HG03097 (cell line): ENCODE data around the gene IL17REL.

Experiments used
- ATAC-seq: cut with Tn5 transposase; IDR thresholded peaks from one replicate; pipeline ENCODE4 v1.9.1; 2021; ENCODE audit not compliant: unreplicated experiment, low FRiP score

IL17REL gene

GRCh38 chr22:50008151-50009040 is 4.2 kb downstream of the IL17REL start:
- no peak for ATAC-seq

- no peak for ATAC-seq
Observed at GRCh38 chr22:50007057-50007511, 5.5 kb downstream of the IL17REL start.

GRCh38 chr22:50004918-50005317 is 7.6 kb downstream of the IL17REL start:
- ATAC-seq: no peak

DNA sequence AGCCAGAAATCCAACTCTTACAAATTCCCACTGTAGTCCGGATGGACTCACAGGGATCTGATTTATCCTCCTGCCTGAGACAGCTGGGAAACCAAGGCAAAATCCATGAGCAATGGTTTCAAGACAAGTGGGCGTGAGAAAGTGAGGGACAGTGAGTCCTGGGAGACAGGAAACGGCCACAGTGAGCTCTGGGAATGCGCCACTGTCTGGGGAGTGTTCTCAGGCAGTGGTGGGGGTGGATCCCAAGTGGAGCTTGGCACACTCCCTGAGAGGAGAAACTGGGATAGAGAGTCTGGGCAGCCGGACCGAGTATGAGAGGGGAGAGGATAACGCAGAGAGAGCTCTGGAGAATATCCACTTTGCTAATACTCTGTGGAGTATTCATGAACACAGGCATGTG is 9.8 kb downstream of the IL17REL start:
- no peak for ATAC-seq

DNA sequence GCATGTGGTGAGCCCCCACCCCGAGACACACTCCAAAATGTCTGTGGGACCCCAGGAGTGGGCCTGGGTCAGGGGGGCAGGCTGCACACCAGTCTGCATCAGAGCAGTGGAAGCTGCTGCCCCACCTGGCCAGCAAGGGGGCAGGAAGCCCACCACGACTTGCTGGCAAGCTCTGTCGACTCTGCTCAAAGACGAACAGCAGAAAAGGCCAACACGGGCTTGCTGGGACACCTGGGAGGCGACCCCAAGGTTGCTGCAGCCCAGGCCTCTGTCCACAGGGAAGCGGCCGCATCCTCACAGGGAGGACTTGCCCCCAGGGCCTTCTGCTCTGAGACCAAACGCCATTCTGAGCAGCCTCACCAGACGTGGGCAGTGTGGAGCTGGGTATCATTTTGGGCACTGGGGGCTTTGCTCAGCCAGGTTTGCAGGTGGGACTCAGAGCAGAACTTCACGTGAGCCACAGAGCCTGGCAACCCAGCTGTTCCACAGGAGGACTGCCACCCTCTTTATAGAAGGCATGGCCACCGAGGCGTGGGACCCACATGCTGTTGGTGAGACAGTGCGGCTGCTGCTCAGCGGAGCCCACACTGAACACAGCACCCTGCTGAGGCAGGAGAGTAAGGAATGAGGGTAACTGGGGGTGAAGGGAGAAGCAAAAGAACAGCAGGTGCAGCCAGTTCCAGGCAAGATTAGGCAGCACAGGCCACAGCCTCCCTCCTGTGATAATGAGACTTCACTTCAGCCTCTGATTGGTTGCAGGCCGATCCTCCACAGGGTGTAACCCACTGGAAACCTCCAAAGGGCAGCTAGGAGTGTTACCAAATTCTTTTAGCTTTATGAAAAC is 11.0 kb downstream of the IL17REL start:
- no peak for ATAC-seq

DNA sequence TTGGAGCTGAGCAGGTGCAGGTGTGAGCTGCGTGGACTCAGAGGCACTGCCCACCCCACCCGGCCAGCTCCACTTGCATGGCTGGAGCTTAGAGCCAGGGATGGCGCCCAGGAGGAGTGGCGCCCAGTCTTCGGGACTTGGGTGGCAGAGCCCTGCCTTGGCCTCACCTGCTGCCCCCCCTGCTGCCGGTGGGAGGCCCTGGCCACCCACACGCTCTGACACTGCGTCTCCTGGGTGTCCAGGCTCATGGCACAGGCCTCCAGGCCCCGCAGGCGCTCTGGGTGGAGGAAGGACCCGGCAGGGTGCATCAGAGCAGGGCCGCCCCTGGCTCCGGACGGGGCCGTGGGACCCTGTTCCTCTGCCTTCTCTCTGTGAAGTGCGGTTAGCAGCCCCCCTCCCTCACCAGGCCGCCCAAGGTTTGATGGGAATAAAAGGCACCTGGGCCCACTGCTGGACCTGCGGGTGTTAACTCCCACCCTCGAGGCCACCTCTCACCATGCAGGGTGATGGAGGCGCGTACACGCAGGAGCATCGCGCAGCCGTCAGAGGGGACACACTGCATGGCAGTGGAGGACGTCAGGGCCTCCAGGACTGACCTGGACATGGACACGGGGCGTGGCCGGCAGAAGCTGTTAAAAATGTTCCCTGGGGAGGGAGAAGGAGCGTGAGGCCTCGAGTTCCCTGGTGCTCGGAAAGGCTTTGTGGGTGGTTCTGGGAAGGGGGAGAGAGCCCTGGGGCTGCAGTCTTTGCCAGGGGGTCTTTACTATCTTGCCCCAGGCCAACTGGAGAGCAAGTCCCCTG is 11.8 kb downstream of the IL17REL start:
- ATAC-seq: no peak

- no peak for ATAC-seq
Observed at GRCh38 chr22:49999946-50000586, 12.5 kb downstream of the IL17REL start.

- ATAC-seq: no peak
Observed at GRCh38 chr22:49999063-49999945, 13.3 kb downstream of the IL17REL start.

DNA sequence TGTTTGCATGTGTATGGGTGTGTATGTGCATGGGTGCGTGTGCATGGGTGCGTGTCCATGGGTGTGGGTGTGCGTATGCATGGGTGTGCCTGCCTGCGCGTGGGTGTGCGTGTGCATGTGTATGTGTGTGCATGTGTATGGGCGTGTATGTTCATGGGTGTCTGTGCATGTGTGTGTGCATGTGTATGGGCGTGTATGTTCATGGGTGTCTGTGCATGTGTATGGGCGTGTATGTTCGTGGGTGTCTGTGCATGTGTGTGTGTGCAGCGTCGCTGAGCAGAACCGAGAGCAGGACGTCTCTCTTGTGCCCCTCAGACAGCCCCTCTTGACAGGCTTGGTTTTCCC is 13.9 kb downstream of the IL17REL start:
- no peak for ATAC-seq

DNA sequence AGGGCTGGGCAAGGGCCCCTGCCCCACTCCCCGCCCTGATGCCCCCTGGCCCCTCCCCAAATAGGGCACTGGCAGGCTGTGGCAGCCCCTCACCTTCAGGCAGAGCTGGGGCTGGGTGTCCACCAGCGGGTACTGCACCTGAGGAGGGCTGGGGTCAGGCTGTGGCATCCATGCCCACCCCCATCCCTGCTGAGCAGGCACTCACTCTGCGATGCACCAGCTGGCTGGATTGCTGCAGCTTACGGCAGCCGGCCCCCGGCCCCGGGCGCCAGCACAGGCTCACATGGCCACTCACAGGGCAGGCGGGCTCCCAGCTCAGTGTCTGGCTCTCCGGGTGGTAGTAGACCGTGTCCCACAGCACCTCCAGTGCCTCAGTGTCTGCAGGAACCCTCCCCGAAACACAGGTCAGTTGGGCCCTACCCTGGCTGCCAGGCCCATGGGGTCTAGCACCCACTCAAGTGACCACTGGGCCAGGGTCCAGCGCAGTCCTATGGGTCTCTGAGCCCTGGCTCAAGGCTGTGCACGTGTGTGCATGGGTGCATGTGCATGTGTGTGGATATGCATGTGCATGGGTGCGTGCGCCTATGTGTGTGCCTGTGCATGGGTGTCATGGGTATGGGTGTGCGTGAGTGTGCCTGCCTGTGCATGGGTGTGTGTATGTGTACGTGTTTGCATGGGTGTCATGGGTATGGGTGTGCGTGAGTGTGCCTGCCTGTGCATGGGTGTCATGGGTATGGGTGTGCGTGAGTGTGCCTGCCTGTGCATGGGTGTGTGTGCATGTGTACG is 14.4 kb downstream of the IL17REL start:
- ATAC-seq: no peak

- ATAC-seq: no peak
Observed at GRCh38 chr22:49997251-49997599, 15.3 kb downstream of the IL17REL start.

- ATAC-seq: no peak
Observed at GRCh38 chr22:49996518-49997250, 15.9 kb downstream of the IL17REL start.

- no peak for ATAC-seq
Observed at GRCh38 chr22:49996119-49996517, 16.4 kb downstream of the IL17REL start.

GRCh38 chr22:49995361-49996118 is 17.0 kb downstream of the IL17REL start:
- no peak for ATAC-seq

DNA sequence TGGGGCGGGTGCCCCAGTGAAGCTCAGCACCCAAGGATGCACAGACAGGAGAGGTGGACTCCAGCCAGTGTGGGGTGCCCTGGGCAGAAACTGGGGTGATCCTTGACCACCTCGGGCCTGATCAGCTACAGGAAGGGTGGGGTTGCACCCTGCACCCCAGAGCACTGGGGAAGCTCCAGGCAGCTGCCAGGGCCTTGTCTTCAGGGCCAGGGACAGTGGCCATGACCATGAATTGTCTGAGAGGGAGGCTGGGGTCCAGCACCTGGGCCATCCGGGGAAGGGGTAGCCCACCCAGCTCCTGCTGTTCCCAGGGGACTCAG is 17.6 kb downstream of the IL17REL start:
- no peak for ATAC-seq

DNA sequence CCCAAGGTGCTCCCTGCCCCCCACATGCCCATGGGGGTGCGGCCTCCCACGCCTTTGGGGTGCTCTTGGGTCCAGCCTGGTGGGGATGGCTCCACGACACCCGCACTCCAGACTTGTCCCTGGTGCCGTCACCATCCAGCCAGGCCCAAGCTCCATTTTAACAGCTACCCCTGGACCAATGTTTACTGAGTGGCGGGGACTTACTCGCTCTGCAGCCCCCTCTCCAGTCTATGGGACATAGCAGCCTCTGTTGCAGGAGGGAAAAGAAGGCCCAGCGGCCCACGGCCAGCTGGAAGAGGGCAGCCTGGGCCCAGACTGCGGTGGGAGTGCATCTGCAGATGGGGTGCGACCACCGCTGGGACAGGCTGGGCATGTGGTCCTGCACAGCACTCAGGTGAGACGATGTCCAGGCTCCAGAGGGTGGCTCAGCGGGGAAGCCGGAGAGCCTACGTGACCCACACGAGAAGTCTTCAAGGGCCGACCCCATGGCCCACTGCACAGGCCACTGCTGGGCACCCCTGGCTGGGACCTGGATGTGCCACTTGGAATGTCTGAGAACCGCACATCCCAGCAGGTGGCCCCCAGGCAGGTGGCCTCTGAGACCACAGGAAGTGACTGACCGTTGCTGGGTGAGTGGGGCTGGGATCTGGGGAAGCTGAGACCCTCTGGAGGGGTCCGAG is 18.1 kb downstream of the IL17REL start:
- no peak for ATAC-seq
